HG02973 (cell line): ENCODE results near the gene HOMER1.
A peak's percentile ranks its signal among the peaks of the same experiment; 100 is the strongest.

ENCODE experiments used
- ATAC-seq: cut with Tn5 transposase; IDR thresholded peaks from one replicate; pipeline ENCODE4 v1.9.1; 2021; ENCODE audit warnings: moderate library complexity; ENCODE audit not compliant: unreplicated experiment

Gene HOMER1

DNA sequence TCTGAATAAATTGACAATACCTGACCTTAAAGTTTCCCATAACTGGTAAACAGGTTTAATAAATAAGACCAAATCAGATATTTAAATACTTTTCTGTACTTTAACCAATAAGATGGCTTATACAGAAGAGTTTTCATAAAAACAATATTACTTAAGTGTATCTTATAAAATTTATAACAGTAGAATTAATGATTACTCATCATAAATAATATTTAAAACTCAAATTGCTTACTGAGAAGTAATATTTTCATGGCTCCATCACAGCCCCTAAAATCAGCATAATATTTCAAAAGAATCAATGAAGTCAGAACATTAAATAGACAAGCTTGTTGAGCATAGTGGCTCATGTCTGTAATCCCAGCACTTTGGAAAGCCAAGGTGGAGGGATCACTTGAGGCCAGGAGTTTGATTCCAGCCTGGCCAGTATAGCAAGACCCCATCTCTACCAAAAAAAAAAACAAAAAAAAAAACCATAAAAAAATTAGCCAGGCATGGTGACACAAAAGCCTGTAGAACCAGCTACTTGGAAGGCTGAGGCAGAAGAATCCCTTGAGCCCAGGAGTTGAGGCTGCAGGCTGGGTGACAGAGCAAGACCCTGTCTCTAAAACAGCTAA lies 23.5 kb downstream of the HOMER1 start:
- ATAC-seq = no peak

DNA sequence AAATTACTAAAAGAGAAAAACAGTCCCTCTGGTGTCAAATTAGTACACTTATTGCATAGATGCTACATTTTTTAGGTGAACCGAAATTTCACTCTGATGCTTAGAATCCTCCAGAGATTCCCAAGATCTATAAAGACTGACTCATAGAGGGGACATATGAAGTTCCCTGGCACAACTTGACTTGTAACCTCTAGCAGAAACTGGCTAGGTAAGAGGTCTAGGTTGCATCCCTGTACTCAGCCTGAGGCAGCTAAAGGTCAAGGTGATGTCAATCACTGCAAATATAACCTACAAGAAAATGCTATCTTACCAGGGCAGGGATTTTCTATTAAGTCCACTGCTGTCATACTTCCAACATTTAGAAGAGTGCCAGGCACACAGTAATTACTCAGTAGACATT lies 24.2 kb downstream of the HOMER1 start:
- ATAC-seq = no peak

DNA sequence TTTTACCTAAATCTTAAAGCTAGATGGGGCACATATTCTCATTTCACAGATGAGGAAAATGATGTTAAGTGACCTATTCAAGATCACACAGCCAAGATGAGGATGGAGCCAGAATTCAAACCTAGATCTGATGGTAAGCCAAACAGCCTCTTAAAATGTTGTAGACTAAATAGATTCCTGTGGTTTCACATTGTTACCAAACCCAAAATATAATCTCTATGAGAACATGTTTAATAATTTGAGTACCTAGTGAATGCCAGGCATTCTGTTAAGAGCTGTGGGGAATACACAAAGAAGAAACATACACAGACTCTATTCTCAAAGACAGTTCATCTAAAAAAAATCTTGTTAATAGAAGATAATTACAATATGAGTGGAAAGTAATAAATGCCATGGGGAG lies 25.2 kb downstream of the HOMER1 start:
- ATAC-seq = no peak

DNA sequence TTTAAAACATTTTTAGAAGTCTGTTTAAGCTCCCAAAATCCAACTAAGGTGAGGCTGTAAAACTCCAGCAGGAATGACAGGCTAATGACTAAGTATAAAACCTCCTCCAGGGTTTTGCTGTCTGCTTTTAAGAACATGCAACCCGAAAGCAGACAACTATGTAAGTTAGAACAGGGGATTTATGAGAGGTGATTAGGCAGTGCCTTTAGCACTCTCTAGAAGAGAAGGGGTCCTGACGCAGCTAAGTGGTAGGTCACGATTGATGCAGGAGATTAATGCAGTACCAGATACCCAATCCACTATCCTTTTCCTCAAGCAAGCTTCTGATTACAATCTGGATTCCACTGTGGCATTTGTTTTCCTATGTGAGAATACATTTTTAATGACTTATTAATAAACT lies 25.9 kb downstream of the HOMER1 start:
- no peak for ATAC-seq

DNA sequence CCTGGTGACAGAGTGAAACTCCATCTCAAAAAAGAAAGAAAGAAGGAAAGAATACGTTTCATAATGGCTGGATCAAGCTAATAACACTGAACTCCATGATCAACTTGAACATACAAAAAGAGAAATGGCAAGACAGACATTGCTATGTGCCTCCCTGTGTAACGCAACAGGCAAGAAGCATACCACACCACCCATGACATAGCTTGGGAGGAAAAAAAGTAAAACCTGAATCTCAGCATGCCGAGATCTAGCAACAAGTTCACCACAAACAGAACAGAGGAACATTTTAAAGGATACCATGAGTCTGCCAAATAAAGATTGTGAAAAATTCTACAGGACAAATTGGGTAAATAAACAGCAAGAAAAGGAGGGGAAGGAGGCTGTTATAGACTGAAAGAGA lies 26.7 kb downstream of the HOMER1 start:
- no peak for ATAC-seq

DNA sequence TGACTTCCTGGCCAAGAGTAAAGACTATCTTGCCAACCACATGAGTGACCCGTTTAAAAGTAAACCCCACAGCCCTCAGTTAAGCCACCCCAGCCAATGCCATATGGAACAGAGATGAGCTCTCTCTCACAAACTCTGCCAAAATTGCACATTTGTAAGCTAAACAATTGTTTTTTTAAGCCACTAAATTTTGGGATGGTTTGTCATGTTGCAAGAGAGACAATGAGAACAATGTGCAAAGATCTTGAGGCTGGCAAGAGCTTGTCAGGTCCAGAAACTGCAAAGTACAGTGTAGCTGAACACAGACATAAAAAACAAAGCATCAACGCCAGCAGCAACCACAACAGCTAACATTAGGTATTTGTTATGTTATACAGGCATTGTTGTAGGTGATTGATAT lies 27.8 kb downstream of the HOMER1 start:
- ATAC-seq = no peak

DNA sequence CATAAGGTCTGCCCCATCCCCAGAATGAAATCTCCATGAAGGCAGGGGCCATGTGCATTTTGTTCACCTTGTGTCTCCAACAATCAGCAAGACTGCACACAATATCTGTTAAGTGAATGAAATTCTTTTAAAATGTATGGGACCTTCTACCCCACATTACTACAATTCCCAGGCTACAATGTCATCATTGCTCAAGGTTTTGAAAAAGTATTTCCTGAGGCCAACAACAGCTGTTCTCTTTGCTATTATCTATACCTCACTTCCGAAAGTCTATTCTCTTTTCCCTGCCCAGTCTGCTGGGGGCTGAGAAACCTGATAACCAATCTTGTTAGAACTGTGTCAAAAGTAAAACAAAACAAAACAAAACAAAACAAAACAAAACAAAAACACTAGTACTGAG lies 29.2 kb downstream of the HOMER1 start:
- no peak for ATAC-seq

DNA sequence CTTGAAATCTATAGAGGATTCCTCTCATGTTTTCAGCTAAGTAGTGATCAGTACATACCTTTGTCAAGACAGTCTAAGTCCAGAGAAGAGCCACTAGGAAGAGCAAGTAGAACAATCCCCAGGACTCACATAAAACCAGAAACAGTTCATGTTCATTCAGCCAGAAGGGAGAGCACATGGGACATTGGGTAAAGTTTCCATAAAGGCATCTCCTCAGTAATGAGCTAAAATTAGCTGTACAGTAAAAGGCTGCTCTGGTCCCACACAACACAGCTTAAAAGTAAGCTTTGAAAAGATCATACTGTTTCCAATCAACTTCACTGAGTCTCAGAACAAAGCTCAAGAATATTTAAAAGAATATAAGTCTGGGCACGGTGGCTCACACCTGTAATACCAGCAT lies 32.4 kb downstream of the HOMER1 start:
- ATAC-seq = no peak

DNA sequence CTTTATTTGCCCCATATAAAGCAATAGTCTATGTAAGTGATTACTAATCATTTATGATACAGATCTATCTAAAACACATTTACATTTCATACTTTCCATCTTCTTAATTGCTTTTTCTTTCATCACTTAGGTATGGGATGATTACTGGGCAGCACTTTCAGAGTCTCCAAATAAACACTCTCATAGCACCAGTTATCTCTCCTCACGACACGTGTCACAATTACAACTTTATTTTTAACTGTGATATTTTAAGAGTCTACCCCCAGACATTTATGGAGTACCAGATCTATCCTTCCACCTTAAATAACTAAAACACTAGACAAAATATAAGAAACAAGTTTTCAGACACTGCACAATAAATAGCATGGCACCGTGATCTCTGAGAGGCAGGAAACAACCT lies 32.9 kb downstream of the HOMER1 start:
- ATAC-seq = no peak

DNA sequence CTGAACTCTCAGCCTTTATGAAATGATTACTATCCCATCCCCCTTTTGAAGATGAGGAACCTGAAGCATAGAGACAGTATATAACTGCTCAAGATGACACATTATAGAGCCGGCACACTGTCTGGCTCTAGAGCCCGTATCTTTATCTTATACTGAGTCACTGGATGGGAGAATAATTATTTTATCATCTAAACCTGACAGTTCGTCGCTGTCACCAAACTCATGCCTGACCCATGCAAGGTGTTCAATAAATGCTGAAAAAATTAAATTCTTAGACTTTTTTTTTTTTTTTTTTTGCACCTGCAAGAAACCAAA lies 38.8 kb downstream of the HOMER1 start:
- ATAC-seq = no peak

DNA sequence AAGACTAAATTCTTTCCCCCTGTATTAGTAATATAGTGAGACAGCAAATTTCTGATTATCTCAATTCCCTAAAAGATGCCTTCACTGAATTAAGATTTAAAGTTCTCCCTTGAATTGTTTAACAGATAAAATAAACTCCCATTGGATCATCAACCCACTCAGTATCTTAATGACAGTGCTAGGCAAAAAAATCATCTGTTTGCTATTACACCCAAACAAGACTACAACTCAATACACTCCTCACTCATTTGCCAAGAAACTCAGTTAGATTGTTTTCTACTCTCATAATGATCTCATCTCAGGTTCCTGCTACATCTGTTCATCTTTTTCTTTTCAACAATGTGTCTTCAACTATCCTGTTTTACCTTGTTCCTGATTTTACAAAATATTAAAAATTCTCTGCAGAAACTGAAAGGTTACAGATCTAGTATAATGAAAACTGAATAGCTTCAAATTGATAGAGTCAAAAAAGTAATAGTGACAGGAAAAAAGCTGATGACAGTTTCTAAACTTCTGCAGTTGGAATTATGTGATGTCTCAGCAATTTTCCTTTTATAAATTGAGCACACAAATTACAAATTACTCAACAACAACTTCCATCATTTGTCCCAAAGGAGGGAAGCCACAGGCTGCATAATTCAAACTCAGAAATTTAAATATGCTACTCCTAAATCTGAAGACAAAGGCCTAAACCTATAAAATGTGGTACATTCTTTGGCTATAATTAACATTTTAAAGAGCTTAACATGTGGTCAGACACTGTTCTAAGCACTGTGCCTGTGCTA lies 39.4 kb downstream of the HOMER1 start:
- no peak for ATAC-seq

DNA sequence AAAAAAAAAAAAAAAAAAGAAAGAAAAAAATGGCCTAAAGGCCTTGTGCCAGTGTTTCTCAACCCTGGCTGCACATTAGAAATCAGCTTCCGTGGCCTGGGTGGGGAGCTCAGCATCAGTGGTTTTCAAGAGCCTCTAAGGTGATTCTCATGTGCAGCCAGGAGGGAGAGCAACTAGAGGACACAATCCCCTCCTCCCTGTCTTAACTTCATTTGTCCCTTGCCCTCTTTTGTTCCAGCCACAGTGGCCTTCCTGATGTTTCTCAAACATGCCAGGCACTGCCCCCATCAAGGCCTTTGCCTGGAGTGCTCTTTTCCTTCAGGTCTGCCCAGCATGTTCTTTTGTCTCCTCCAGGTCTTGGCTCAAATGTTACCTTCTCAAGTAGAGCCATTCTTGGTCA lies 42.4 kb downstream of the HOMER1 start:
- no peak for ATAC-seq

DNA sequence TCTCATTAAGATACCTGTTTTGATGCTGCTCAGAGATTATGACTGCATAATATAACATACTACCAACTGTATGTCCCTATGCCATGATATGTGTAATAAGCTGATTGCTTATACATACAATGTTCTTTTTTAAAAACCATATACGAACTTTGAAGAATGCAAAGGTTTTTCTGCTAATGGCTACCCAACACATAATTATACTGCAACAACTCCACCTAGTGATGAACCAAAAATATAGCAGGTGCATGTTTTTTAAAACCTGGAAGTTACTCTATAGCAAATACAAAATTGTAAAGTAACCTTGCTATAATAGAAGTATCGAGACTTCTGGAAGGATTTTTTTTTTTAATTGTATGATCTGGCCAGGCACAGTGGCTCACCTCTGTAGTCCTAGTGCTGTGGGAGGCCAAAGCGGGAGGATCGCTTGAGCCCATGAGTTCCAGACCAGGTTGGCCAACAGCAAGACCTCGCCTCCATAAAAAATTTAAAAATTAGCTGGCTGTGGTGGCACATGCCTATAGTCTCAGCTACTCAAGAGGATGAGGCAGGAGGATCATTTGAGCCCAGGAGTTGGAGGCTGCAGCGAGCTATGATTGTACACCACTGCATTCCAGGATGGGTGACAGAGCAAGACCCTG lies 49.1 kb downstream of the HOMER1 start:
- no peak for ATAC-seq

DNA sequence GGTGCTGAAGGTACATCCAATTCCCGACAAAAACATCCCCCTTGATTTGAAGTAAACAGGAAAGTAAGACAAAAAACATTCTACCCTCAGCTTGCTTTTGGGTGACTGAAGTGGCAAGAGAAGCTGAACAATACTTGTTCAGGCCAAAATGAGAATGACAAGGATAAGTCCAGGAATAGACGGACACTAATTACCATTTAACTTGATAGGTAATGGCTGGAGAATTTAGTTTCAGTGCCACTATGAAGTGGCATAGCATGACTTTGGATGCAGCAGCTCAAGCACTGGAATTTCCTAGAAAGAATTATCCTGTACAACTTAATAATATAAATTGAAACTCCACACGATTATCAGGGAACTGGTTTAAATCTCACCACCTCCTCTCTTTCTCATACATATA lies 49.7 kb downstream of the HOMER1 start:
- no peak for ATAC-seq

DNA sequence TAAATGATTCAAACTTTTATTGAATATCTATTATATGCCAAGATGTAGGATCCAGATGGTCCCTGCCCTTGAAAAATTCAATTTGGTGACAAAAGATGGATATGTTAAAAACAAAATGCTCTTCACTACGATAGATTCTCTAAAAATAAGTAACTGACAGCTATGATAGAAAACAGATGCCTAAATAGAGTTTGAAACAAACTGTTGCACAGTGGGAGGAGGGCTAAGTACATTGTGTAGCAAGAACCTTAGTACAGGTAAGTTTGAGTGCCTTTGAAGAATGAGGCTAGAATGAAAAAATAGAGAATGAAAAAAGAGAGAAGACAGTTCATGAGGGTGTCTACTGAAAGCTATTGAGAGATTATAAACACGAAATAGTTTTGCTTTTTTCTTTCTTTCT lies 54.3 kb downstream of the HOMER1 start:
- no peak for ATAC-seq

DNA sequence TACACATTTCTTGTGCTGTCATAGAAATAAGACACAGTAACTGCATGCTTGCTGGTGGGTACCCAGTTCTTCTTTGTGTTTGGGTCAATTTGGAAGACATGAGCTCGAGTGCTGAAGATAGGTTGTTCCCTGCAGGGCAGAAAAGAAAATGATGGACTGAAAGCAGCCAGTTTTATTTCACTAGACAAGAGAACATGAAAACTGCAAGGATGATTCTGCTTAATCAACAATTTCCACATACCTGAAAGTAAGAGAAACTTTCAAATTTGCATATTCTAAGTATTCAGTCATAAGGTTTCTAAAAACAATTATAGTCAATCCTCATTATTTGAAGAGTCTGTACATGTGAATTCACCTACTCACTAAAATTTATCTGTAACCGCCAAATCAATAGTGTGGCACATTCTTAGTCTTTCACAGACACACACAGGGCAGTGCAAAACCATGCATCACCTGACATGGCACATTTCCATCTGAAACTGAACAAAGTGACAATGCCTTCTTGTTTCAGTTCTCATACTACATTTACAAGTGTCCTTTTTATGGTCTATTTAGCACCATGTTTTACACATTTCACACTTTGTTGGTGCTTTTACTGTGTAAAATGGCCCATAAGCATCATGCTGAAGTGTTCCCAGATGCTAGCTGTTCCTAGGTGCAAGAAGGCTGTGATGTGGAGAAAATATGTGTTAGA lies 56.9 kb downstream of the HOMER1 start:
- peak; percentile 79 for ATAC-seq

DNA sequence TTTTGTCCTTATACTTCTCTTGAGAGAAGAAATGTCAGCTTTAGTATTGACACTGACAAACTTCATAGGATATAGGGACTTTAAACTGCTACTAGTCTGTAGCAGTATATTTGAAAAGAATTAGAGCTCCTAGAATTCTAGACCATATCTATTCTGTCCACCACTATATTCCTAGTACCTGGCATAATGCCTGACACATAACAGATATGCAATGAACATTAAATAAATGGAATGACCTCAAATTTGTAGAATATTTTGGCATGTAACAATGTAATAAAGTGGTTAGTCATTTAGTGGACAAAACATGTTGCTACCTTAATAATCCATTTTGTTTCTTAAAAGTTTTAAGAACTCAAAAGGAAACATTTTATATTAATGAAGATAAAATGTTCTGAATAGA lies 57.5 kb downstream of the HOMER1 start:
- no peak for ATAC-seq

DNA sequence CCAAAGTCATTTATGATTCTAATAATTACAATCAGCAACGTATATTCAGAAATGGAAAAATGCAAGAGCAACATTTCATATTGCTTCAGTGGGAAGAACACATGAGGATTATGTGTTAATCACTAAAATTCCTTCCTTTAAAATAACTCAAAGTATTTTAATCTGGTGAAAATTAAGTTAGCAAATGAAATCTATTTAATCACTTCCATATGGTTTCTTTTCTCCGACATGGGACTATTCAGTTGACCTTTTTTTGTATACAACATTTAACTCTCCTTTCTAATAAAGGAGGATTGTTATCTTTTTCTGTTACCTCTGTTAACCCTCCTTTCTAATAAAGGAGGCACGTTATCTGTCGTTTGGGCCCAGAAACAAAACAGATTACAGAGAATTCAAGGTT lies 59.9 kb downstream of the HOMER1 start:
- no peak for ATAC-seq

DNA sequence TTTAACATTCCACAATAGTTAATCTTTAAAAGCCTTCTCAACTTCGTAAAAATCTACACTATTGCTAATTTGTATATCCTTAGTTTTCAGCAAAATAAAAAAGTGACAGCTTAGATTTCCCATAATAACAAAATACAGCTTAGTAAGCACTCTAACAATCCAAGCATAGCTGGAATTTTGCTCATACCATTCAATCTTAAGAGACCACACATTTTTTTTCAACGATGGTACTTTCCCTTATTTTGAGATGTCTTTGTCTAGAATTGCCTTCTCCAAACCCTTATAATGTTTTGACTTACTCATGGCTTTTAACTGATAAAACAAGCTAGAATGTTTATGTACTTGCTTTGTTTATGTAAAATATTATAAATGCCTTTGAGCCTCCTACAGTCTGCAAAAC lies 65.6 kb downstream of the HOMER1 start:
- ATAC-seq = no peak

DNA sequence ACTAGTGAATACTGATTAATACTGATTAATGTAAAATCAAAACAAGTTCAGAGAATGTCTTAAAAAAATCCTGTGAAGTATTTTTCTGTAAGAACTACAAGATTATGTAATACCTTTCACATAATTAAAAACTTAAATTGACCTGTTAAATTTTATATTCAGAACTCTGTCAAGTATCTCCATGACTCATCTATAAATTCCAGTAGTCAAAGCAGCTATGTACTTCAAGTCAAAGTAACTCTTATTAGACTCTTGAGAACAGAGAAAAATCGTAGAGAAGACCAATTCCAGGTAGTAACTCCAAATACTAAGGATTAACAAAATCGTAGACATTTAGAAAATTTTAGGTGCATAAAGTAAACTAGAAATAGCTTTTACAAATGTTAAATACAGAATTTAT lies 77.1 kb downstream of the HOMER1 start:
- no peak for ATAC-seq

DNA sequence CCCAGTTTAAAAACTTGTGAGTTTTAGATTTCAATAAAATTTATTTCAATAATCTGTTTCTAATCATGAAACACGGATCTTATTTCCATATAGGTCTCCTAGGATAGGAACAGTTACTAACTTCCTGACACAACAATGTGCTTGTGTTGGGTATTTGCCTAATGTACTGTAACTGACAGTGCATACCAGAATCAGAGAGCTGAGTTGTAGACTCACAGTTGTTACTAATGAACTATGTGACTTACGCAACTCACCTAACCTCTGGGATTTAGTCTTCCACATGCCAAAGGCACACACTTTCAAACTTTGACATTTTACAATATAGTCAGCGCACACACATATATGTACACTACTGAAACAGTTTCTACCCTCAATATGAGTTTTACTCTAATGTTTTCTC lies 77.7 kb downstream of the HOMER1 start:
- ATAC-seq = no peak

DNA sequence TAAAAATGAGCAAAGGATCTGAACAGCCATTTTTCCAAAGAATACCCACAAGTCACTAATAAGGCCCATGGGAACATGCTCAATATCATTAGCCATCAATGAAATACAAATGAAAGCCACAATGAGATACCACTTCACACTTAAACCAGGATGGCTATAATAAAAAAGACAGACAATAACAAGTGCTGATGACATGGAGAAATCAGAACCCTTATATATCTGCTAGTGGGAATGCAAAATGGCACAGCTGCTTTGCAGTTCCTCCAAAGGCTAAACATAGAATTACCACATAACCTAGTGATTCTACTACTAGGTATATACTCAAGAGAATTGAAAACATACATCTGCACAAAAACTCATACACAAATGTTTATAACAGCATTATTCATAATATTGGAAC lies 83.7 kb downstream of the HOMER1 start:
- no peak for ATAC-seq
